ENCODE measurements around the gene IFITM5.
"Not testable (repeated sequence)": the region's sequence is repeated elsewhere in the genome, so short reads cannot be mapped to it uniquely, and the experiment has no call there.

Gene IFITM5

GRCh38 chr11:327581-327923 is 28.2 kb upstream of the IFITM5 start:
- no peak for DNase-seq

GRCh38 chr11:326842-327580 is 27.7 kb upstream of the IFITM5 start:
- no peak for DNase-seq

GRCh38 chr11:326592-326841 is 27.2 kb upstream of the IFITM5 start:
- no peak for DNase-seq

- no peak for DNase-seq
These were observed 26.7 kb upstream of the IFITM5 start for GRCh38 chr11:325796-326591.

- DNase-seq: not testable (repeated sequence)
These were observed 25.5 kb upstream of the IFITM5 start for GRCh38 chr11:324593-325517.

- no peak for DNase-seq
These were observed 24.8 kb upstream of the IFITM5 start for GRCh38 chr11:324156-324555.

- not testable (repeated sequence) for DNase-seq
These were observed 20.6 kb upstream of the IFITM5 start for GRCh38 chr11:319888-320273.

- DNase-seq: not testable (repeated sequence)
These were observed 20.0 kb upstream of the IFITM5 start for GRCh38 chr11:319121-319887.

- not testable (repeated sequence) for DNase-seq
These were observed 19.2 kb upstream of the IFITM5 start for GRCh38 chr11:318405-319120.

- DNase-seq: not testable (repeated sequence)
These were observed 18.5 kb upstream of the IFITM5 start for GRCh38 chr11:317668-318404.

GRCh38 chr11:316891-317301 is 17.6 kb upstream of the IFITM5 start:
- no peak for DNase-seq

GRCh38 chr11:316031-316701 is 16.8 kb upstream of the IFITM5 start:
- no peak for DNase-seq

GRCh38 chr11:315516-315994 is 16.2 kb upstream of the IFITM5 start:
- DNase-seq: no peak

- DNase-seq: no peak
These were observed 15.7 kb upstream of the IFITM5 start for GRCh38 chr11:315051-315481.

- DNase-seq: not testable (repeated sequence)
These were observed 15.2 kb upstream of the IFITM5 start for GRCh38 chr11:314554-314875.

GRCh38 chr11:313787-314553 is 14.6 kb upstream of the IFITM5 start, which contains the start of gene IFITM1:
Gene IFITM1 (plus strand): TSS chr11:314040. CDS start chr11:314171, 131 bp downstream.
- no peak for DNase-seq

- DNase-seq: no peak
These were observed 14.0 kb upstream of the IFITM5 start for GRCh38 chr11:313304-313786.

- DNase-seq: no peak
These were observed 12.9 kb upstream of the IFITM5 start for GRCh38 chr11:312092-312816.

Measured in SHP77 treated with DMSO at 0.1 percent for 48 hours (cell line).